Activated CD4-positive, alpha-beta memory T cell treated with anti-CD3 and anti-CD28 coated beads for 36 hours (primary cell): ENCODE measurements around the gene PDE4B. TPM values are rescaled to one million over a fixed set of nuclear protein-coding genes. Genes with fewer than 3 reads are reported as not detected.

Experiments
- CTCF ChIA-PET: fragments of 350-600 bp; sonication (Branson Sonifier 250); formaldehyde crosslinking; loops from one replicate; lab custom pipeline; 2021; ENCODE audit warnings: antibody characterized with exemption, inconsistent platforms; lab: Charles Lee
- POLR2A ChIA-PET: fragments of 350-600 bp; sonication (Branson Sonifier 250); formaldehyde crosslinking; loops from one replicate; lab custom pipeline; 2021; ENCODE audit warnings: antibody characterized with exemption; lab: Charles Lee
- DNase-seq: peaks from one replicate; pipeline ENCODE4 v3.0.0-alpha.2; 2020
- H3K27ac Mint-ChIP-seq: one replicate; pipeline ENCODE4 v1.8.0; 2021; ENCODE audit warnings: mixed read lengths
- H3K27me3 Mint-ChIP-seq: one replicate; pipeline ENCODE4 v1.8.0; 2021; ENCODE audit warnings: mixed read lengths
- H3K36me3 Mint-ChIP-seq: one replicate; pipeline ENCODE4 v1.8.0; 2021; ENCODE audit warnings: mixed read lengths
- H3K4me1 Mint-ChIP-seq: one replicate; pipeline ENCODE4 v1.8.0; 2021; ENCODE audit warnings: low read depth, mixed read lengths
- H3K4me3 Mint-ChIP-seq: one replicate; pipeline ENCODE4 v1.8.0; 2021; ENCODE audit warnings: mild to moderate bottlenecking, mixed read lengths
- H3K9me3 Mint-ChIP-seq: one replicate; pipeline ENCODE4 v1.8.0; 2021; ENCODE audit warnings: mixed read lengths
- intact Hi-C: fragments of 100-400 bp; cut with micrococcal nuclease; formaldehyde crosslinking; loops from one replicate; pipeline ENCODE4 v1.15.1; 2023
- total RNA-seq, 2 experiments: library from RNA; stranded (reverse); gene quantifications; one replicate each; pipeline ENCODE4 v1.2.3, GENCODE V29; 2021

The PDE4B gene
- total RNA-seq, result 10 to 100 TPM; 34.7 to 38.3 TPM

- intact Hi-C loops, result no loop called here
- H3K27ac Mint-ChIP-seq, result no peak within 1 kb of the TSS
- H3K4me3 Mint-ChIP-seq, result no peak within 1 kb of the TSS
- H3K4me1 Mint-ChIP-seq, result no peaks in the 10 kb centered on the region
- peaks cover 39% of the 10 kb centered on the region for H3K27me3 Mint-ChIP-seq
- peaks cover 8% of the 10 kb centered on the region for H3K9me3 Mint-ChIP-seq
- POLR2A ChIA-PET, result no interaction called here
- no peaks in the 10 kb centered on the region for H3K36me3 Mint-ChIP-seq
- DNase-seq, result no peak
- CTCF ChIA-PET, result no interaction called here
Observed at GRCh38 chr1:65792669-65793358, at the start of gene PDE4B. Gene PDE4B (plus strand): TSS chr1:65792895.

GRCh38 chr1:65744731-65745130 lies 48.0 kb upstream of the PDE4B start:
- H3K4me3 Mint-ChIP-seq, result no peak overlapping the region
- ChIA-PET CTCF (no interaction called here), POLR2A (no interaction called here)
- H3K27ac Mint-ChIP-seq, result no peak overlapping the region
- H3K9me3 Mint-ChIP-seq, result peaks cover 12% of the 10 kb centered on the region
- peaks cover 5% of the 10 kb centered on the region for H3K36me3 Mint-ChIP-seq
- intact Hi-C loops, result no loop called here
- DNase-seq, result no peak
- H3K27me3 Mint-ChIP-seq, result peaks cover 5% of the 10 kb centered on the region
- no peaks in the 10 kb centered on the region for H3K4me1 Mint-ChIP-seq

GRCh38 chr1:65751961-65752360 lies 40.7 kb upstream of the PDE4B start:
- POLR2A ChIA-PET, result no interaction called here
- no peaks in the 10 kb centered on the region for H3K36me3 Mint-ChIP-seq
- intact Hi-C loops, result no loop called here
- no peaks in the 10 kb centered on the region for H3K4me1 Mint-ChIP-seq
- no peak overlapping the region for H3K4me3 Mint-ChIP-seq
- CTCF ChIA-PET, result no interaction called here
- no peak for DNase-seq
- peaks cover 2% of the 10 kb centered on the region for H3K27me3 Mint-ChIP-seq
- no peak overlapping the region for H3K27ac Mint-ChIP-seq
- no peaks in the 10 kb centered on the region for H3K9me3 Mint-ChIP-seq

- DNase-seq, result no peak
- ChIA-PET POLR2A (no interaction called here), CTCF (no interaction called here)
- H3K36me3 Mint-ChIP-seq, result no peaks in the 10 kb centered on the region
- peaks cover 4% of the 10 kb centered on the region for H3K27me3 Mint-ChIP-seq
- no peak overlapping the region for H3K4me3 Mint-ChIP-seq
- H3K9me3 Mint-ChIP-seq, result no peaks in the 10 kb centered on the region
- no peaks in the 10 kb centered on the region for H3K4me1 Mint-ChIP-seq
- intact Hi-C loops, result no loop called here
- no peak overlapping the region for H3K27ac Mint-ChIP-seq
Observed at GRCh38 chr1:65756616-65757015, 36.1 kb upstream of the PDE4B start.

- no peaks in the 10 kb centered on the region for H3K4me1 Mint-ChIP-seq
- H3K36me3 Mint-ChIP-seq, result no peaks in the 10 kb centered on the region
- intact Hi-C loops, result no loop called here
- ChIA-PET POLR2A (no interaction called here), CTCF (no interaction called here)
- H3K27ac Mint-ChIP-seq, result no peak overlapping the region
- peaks cover 1% of the 10 kb centered on the region for H3K27me3 Mint-ChIP-seq
- no peak overlapping the region for H3K4me3 Mint-ChIP-seq
- no peak for DNase-seq
- H3K9me3 Mint-ChIP-seq, result no peaks in the 10 kb centered on the region
Observed at GRCh38 chr1:65757531-65757930, 35.2 kb upstream of the PDE4B start.

- Mint-ChIP-seq H3K27me3 (peaks cover 1% of the 10 kb centered on the region), H3K36me3 (no peaks in the 10 kb centered on the region), H3K4me3 (no peak overlapping the region), H3K27ac (no peak overlapping the region), H3K4me1 (no peaks in the 10 kb centered on the region), H3K9me3 (no peaks in the 10 kb centered on the region)
- intact Hi-C loops, result no loop called here
- CTCF ChIA-PET, result no interaction called here
- POLR2A ChIA-PET, result no interaction called here
- DNase-seq, result no peak
Observed at GRCh38 chr1:65758128-65758527, 34.6 kb upstream of the PDE4B start.

- Mint-ChIP-seq H3K27me3 (peaks cover 3% of the 10 kb centered on the region), H3K4me3 (no peak overlapping the region), H3K36me3 (no peaks in the 10 kb centered on the region), H3K27ac (no peak overlapping the region), H3K4me1 (no peaks in the 10 kb centered on the region), H3K9me3 (no peaks in the 10 kb centered on the region)
- DNase-seq, result no peak
- ChIA-PET CTCF (interaction anchor here (0.7 kb wide), 1 partner anchor 21 kb away, joined by 3 read pairs; no protein-coding TSS in a partner anchor), POLR2A (no interaction called here)
- intact Hi-C loops, result no loop called here
Observed at GRCh38 chr1:65759516-65759915, 33.2 kb upstream of the PDE4B start.

GRCh38 chr1:65762081-65762862 lies 30.4 kb upstream of the PDE4B start:
- Mint-ChIP-seq H3K27me3 (peaks cover 3% of the 10 kb centered on the region), H3K4me3 (no peak overlapping the region), H3K27ac (no peak overlapping the region), H3K9me3 (no peaks in the 10 kb centered on the region), H3K4me1 (no peaks in the 10 kb centered on the region), H3K36me3 (no peaks in the 10 kb centered on the region)
- POLR2A ChIA-PET, result no interaction called here
- DNase-seq, result no peak
- CTCF ChIA-PET, result no interaction called here
- intact Hi-C loops, result no loop called here

- Mint-ChIP-seq H3K36me3 (no peaks in the 10 kb centered on the region), H3K4me3 (no peak overlapping the region), H3K4me1 (no peaks in the 10 kb centered on the region), H3K27me3 (peaks cover 3% of the 10 kb centered on the region), H3K27ac (no peak overlapping the region), H3K9me3 (no peaks in the 10 kb centered on the region)
- POLR2A ChIA-PET, result no interaction called here
- intact Hi-C loops, result no loop called here
- DNase-seq, result no peak
- CTCF ChIA-PET, result no interaction called here
Observed at GRCh38 chr1:65764052-65764451, 28.6 kb upstream of the PDE4B start.

GRCh38 chr1:65765631-65766030 lies 27.1 kb upstream of the PDE4B start:
- Mint-ChIP-seq H3K27me3 (peaks cover 3% of the 10 kb centered on the region), H3K27ac (no peak overlapping the region), H3K4me1 (no peaks in the 10 kb centered on the region), H3K4me3 (no peak overlapping the region), H3K9me3 (no peaks in the 10 kb centered on the region), H3K36me3 (no peaks in the 10 kb centered on the region)
- ChIA-PET CTCF (interaction anchor here (0.6 kb wide), 1 partner anchor 158 kb away, joined by 3 read pairs; no protein-coding TSS in a partner anchor), POLR2A (no interaction called here)
- no peak for DNase-seq
- intact Hi-C loops, result no loop called here

- Mint-ChIP-seq H3K4me3 (no peak overlapping the region), H3K27me3 (peaks cover 2% of the 10 kb centered on the region), H3K27ac (no peak overlapping the region)
Observed at GRCh38 chr1:65769636-65770035, 23.1 kb upstream of the PDE4B start.

GRCh38 chr1:65772607-65773006 lies 20.1 kb upstream of the PDE4B start:
- Mint-ChIP-seq H3K27me3 (peaks cover 6% of the 10 kb centered on the region), H3K4me1 (no peaks in the 10 kb centered on the region), H3K9me3 (no peaks in the 10 kb centered on the region), H3K36me3 (no peaks in the 10 kb centered on the region), H3K4me3 (no peak overlapping the region), H3K27ac (no peak overlapping the region)
- intact Hi-C loops, result no loop called here
- ChIA-PET CTCF (no interaction called here), POLR2A (no interaction called here)
- DNase-seq, result no peak

More at GRCh38 chr1:65769636-65770035, 23.1 kb upstream of the PDE4B start:
- no peaks in the 10 kb centered on the region for H3K4me1 Mint-ChIP-seq
- intact Hi-C loops, result no loop called here
- ChIA-PET POLR2A (no interaction called here), CTCF (no interaction called here)
- no peaks in the 10 kb centered on the region for H3K9me3 Mint-ChIP-seq
- no peaks in the 10 kb centered on the region for H3K36me3 Mint-ChIP-seq
- no peak for DNase-seq
